AG04450 (cell line): ENCODE data around the gene GPD1. TPM values are rescaled to one million over a fixed set of nuclear protein-coding genes. Genes with fewer than 3 reads are reported as not detected.

Experiments used
- CTCF ChIA-PET: fragments of 300-600, 350-600 bp; formaldehyde crosslinking; extraction: SDS; loops from one replicate; lab custom pipeline; 2022; ENCODE audit warnings: antibody characterized with exemption, inconsistent platforms; lab: Charles Lee
- POLR2A ChIA-PET: fragments of 350-600 bp; formaldehyde crosslinking; extraction: SDS; loops from one replicate; lab custom pipeline; 2021; ENCODE audit warnings: antibody characterized with exemption, inconsistent platforms; lab: Yijun Ruan, JAX
- DNase-seq: peaks from one replicate; pipeline ENCODE4 v3.0.0-alpha.2; 2011; ENCODE audit warnings: low read depth, low spot score
- H3K27ac ChIP-seq: one replicate; pipeline ENCODE4 v1.5.1; 2012; ENCODE audit warnings: low read depth, low read length, control low read depth
- H3K27me3 ChIP-seq: one replicate; pipeline ENCODE4 v1.6.0; 2012; ENCODE audit warnings: low read length; ENCODE audit not compliant: control insufficient read depth, insufficient read depth
- H3K4me3 ChIP-seq: 2 replicates; pipeline ENCODE4 v1.5.1; 2011; ENCODE audit warnings: mild to moderate bottlenecking, low read depth, low read length, control low read depth
- H3K9me3 ChIP-seq: 2 replicates; pipeline ENCODE4 v1.5.1; 2012; ENCODE audit warnings: low read length; ENCODE audit not compliant: control insufficient read depth, insufficient read depth
- CTCF ChIP-seq: IDR thresholded peaks from 2 replicates; pipeline ENCODE4 v1.5.1; 2011; ENCODE audit warnings: low read depth, low read length, control low read depth, inconsistent platforms
- polyA plus RNA-seq: library from polyadenylated mRNA; depleted of rRNA; stranded (reverse); fragments of >200 nt; gene quantifications from 2 replicates; pipeline ENCODE4 v1.2.3, GENCODE V29; 2011

The GPD1 gene
- polyA plus RNA-seq, 1 experiment, result 0.04 TPM

GRCh38 chr12:50104417-50105366 lies 884 bp downstream of the GPD1 start:
- no peak for DNase-seq

GRCh38 chr12:50105913-50106450 lies 2.2 kb downstream of the GPD1 start:
- H3K9me3 ChIP-seq, result no peaks in the 10 kb centered on the region
- TF ChIP-seq CTCF, result no peak
- ChIA-PET CTCF (interaction anchor here (0.7 to 1.1 kb wide), 2 partner anchors 18 to 36 kb away, joined by 3 read pairs; no protein-coding TSS in a partner anchor), POLR2A (interaction anchor here (0.6 kb wide), 1 partner anchor 20 kb away, joined by 5 read pairs; no protein-coding TSS in a partner anchor)
- H3K4me3 ChIP-seq, result no peak overlapping the region
- H3K27ac ChIP-seq, result no peak overlapping the region
- no peak for DNase-seq
- H3K27me3 ChIP-seq, result peaks cover 5% of the 10 kb centered on the region

More at GRCh38 chr12:50104417-50105366, 884 bp downstream of the GPD1 start:
- no peak for TF ChIP-seq CTCF
- Histone ChIP-seq H3K27me3 (peaks cover 5% of the 10 kb centered on the region), H3K9me3 (no peaks in the 10 kb centered on the region), H3K27ac (no peak overlapping the region), H3K4me3 (no peak overlapping the region)
- ChIA-PET POLR2A (interaction anchor here (0.6 to 1.4 kb wide), 3 partner anchors 7 to 25 kb away, joined by 3 to 7 read pairs (median 7); partner anchors contain the start of genes COX14 and SMARCD1), CTCF (interaction anchor here (1.0 to 2.8 kb wide), 5 partner anchors 15 to 138 kb away, joined by 3 to 11 read pairs (median 5); no protein-coding TSS in a partner anchor)

GRCh38 chr12:50106907-50107306 lies 3.1 kb downstream of the GPD1 start:
- DNase-seq, result no peak
- Histone ChIP-seq H3K9me3 (no peaks in the 10 kb centered on the region), H3K27me3 (peaks cover 5% of the 10 kb centered on the region), H3K4me3 (no peak overlapping the region), H3K27ac (no peak overlapping the region)
- TF ChIP-seq CTCF, result no peak
- POLR2A ChIA-PET, result interaction anchor here (0.6 to 1.3 kb wide), 2 partner anchors 22 to 252 kb away, joined by 3 to 5 read pairs; no protein-coding TSS in a partner anchor
- CTCF ChIA-PET, result no interaction called here

GRCh38 chr12:50107416-50108268 lies 3.8 kb downstream of the GPD1 start:
- Histone ChIP-seq H3K27ac (no peak overlapping the region), H3K9me3 (no peaks in the 10 kb centered on the region; the same call in 1 of the 2 replicates), H3K27me3 (peaks cover 5% of the 10 kb centered on the region), H3K4me3 (no peak overlapping the region)
- CTCF ChIA-PET, result interaction anchor here (0.6 to 4.6 kb wide), 2 partner anchors 18 to 164 kb away, joined by 3 to 28 read pairs; no protein-coding TSS in a partner anchor
- no peak for DNase-seq
- POLR2A ChIA-PET, result interaction anchor here (1.3 kb wide), 1 partner anchor 23 kb away, joined by 3 read pairs; no protein-coding TSS in a partner anchor
- TF ChIP-seq CTCF, result no peak
